LNCaP clone FGC (cell line): ENCODE data around the gene CAV1.

Experiments used
- DNase-seq: peaks from one replicate; pipeline ENCODE4 v3.0.0-alpha.2; 2011; ENCODE audit warnings: low read depth
- H3K4me3 ChIP-seq: 2 replicates; pipeline ENCODE4 v1.5.1; 2011; ENCODE audit warnings: mild to moderate bottlenecking, low read depth, low read length, control low read depth
- CTCF ChIP-seq: IDR thresholded peaks from 2 replicates; pipeline ENCODE4 v1.5.1; 2012; ENCODE audit warnings: mild to moderate bottlenecking; ENCODE audit not compliant: control insufficient read depth, insufficient read depth; ENCODE audit errors: extremely low read depth

Gene CAV1

GRCh38 chr7:116516324-116516723 lies 8.5 kb upstream of the CAV1 start:
- DNase-seq: no peak
- no peak for TF ChIP-seq CTCF
- H3K4me3 ChIP-seq: no peak overlapping the region

DNA sequence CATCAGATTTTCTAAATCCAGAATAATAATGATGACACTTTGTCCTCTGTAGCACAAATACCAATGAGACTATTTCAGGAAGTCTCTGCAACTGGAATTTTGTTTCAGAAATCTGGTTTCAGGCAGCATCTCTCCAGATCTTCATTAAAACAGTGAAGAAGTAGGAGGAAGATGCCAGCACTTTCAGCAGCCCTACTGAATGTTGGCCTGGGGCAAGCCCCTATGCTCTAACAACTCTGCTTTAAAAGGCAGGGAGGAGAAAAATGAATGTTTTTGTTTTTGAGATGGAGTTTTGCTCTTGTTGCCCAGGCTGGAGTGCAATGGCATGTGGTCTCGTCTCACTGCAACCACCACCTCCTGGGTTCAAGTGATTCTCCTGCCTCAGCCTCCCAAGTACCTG lies 7.2 kb upstream of the CAV1 start:
- no peak for DNase-seq
- no peak for TF ChIP-seq CTCF
- no peak overlapping the region for H3K4me3 ChIP-seq

DNA sequence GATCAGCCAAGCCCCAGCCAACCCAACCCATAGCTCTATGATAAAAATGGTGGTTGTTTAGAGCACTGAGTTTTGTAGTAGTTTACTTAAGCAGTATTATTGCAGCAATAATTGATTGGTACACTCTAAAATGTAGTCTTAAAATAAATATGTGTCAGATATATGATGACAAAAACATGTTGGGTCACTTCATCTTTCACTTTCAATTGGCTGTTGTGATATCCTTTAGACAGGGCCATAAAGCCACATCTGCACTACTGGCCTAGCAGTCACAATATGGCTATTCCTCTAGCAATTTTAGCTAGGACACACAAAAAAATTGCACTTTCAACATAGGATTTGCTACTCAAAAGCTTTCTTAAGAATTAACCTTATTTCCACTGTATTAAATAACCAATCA lies 5.9 kb upstream of the CAV1 start:
- DNase-seq: no peak
- TF ChIP-seq CTCF: no peak
- no peak overlapping the region for H3K4me3 ChIP-seq

GRCh38 chr7:116521046-116521664 lies 3.7 kb upstream of the CAV1 start:
- H3K4me3 ChIP-seq: no peak overlapping the region
- no peak for TF ChIP-seq CTCF
- no peak for DNase-seq

DNA sequence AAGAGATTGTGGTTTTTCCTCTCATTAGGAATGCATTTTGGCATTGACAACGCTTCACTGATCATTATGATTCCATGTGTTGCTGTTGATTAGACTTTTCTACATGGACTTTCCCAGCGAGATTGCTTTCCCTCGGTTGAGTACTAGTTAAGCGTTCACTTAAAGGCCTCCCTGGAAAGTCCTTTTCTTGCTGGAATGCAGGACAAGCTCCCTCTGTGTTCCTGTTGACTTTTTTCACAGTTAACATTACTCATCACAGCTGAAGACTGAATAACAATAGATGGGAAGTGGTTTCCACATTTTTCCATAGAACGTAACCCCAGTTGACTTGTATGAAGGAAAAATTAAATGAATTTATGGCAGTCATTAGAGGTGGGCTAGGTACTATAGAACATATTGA lies 2.6 kb upstream of the CAV1 start:
- TF ChIP-seq CTCF: no peak
- no peak for DNase-seq

DNA sequence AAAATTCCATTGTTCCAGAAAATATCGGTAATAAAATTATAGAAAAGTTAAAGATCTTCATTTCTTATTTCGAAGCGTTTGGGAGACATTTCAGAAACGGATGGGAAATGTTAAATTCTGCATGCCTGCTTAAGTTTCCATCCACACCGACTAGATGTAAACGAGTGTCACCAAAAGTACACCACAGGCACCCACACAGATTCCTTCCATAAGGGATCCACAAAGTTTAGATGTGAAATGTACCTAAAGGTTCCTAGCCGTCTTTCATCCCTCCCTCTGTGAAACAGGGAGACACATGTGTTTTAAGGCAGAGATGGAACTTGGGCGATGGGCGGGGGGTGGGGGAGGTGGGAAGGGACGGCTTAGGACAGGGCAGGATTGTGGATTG lies 621 bp upstream of the CAV1 start:
- DNase-seq: no peak
- no peak for TF ChIP-seq CTCF

More for the DNA sequence above, 2.6 kb upstream of the CAV1 start:
- H3K4me3 ChIP-seq: no peak overlapping the region

GRCh38 chr7:116525298-116525912 lies 569 bp downstream of the CAV1 start:
- no peak for TF ChIP-seq CTCF
- H3K4me3 ChIP-seq: peak overlapping the region; percentile 36
- DNase-seq: no peak

More for the DNA sequence above, 621 bp upstream of the CAV1 start:
- no peak overlapping the region for H3K4me3 ChIP-seq
